ENCODE measurements around the gene PDE4B. TPM values are rescaled to one million over a fixed set of nuclear protein-coding genes. Genes with fewer than 3 reads are reported as not detected.

The PDE4B gene
- polyA plus RNA-seq, 12 donors, result 16.0 to 35.1 (median 19.6) TPM; not detected in 1

- DNase-seq, result no peak
Observed at GRCh38 chr1:66357021-66357420, 564.3 kb downstream of the PDE4B start.

GRCh38 chr1:66357478-66358197 lies 564.9 kb downstream of the PDE4B start:
- no peak for DNase-seq

GRCh38 chr1:66359269-66359668 lies 566.6 kb downstream of the PDE4B start:
- no peak for DNase-seq

- DNase-seq, result no peak
Observed at GRCh38 chr1:66359815-66360214, 567.1 kb downstream of the PDE4B start.

- no peak for DNase-seq
Observed at GRCh38 chr1:66360285-66360724, 567.6 kb downstream of the PDE4B start.

GRCh38 chr1:66364578-66365391 lies 572.1 kb downstream of the PDE4B start:
- no peak for DNase-seq

GRCh38 chr1:66365635-66366034 lies 572.9 kb downstream of the PDE4B start:
- no peak for DNase-seq

GRCh38 chr1:66366634-66367033 lies 573.9 kb downstream of the PDE4B start:
- no peak for DNase-seq

GRCh38 chr1:66367369-66367768 lies 574.7 kb downstream of the PDE4B start:
- no peak for DNase-seq

GRCh38 chr1:66368261-66368660 lies 575.6 kb downstream of the PDE4B start:
- DNase-seq, result no peak

GRCh38 chr1:66370462-66370971 lies 577.8 kb downstream of the PDE4B start:
- no peak for DNase-seq

GRCh38 chr1:66371233-66372005 lies 578.7 kb downstream of the PDE4B start:
- no peak for DNase-seq

GRCh38 chr1:66372522-66373101 lies 579.9 kb downstream of the PDE4B start:
- DNase-seq, result no peak

- DNase-seq, result no peak
Observed at GRCh38 chr1:66373157-66373591, 580.5 kb downstream of the PDE4B start.

- no peak for DNase-seq
Observed at GRCh38 chr1:66374148-66374547, 581.5 kb downstream of the PDE4B start.

- no peak for DNase-seq
Observed at GRCh38 chr1:66374561-66375111, 581.9 kb downstream of the PDE4B start.

- DNase-seq, result no peak
Observed at GRCh38 chr1:66375125-66375524, 582.4 kb downstream of the PDE4B start.

- no peak for DNase-seq
Observed at GRCh38 chr1:66380452-66381212, 587.9 kb downstream of the PDE4B start.

- no peak for DNase-seq
Observed at GRCh38 chr1:66381621-66382275, 589.1 kb downstream of the PDE4B start.

GRCh38 chr1:66383168-66383567 lies 590.5 kb downstream of the PDE4B start:
- DNase-seq, result no peak
